Mucosa of descending colon (tissue), 3 donors: ENCODE measurements around the gene VNN1. TPM values are rescaled to one million over a fixed set of nuclear protein-coding genes. Genes with fewer than 3 reads are reported as not detected.

Experiments used
- ATAC-seq: fragments of 200-7000 bp; cut with Tn5 transposase; one replicate; pipeline ENCODE4 v1.9.1; 2020; ENCODE audit warnings: mild to moderate bottlenecking, moderate library complexity
- DNase-seq, 3 donors: peaks; one replicate each; pipeline ENCODE4 v3.0.0-alpha.2; 2020
- H3K36me3 ChIP-seq: fragments of 200-600 bp; one replicate; pipeline ENCODE4 v1.8.0; 2021; ENCODE audit warnings: low read depth, mild to moderate bottlenecking
- H3K4me1 ChIP-seq: fragments of 200-600 bp; one replicate; pipeline ENCODE4 v1.8.0; 2021; ENCODE audit warnings: low read depth, mild to moderate bottlenecking
- H3K4me3 ChIP-seq: fragments of 200-600 bp; one replicate; pipeline ENCODE4 v1.8.0; 2021; ENCODE audit warnings: mild to moderate bottlenecking
- H3K9me3 ChIP-seq: fragments of 200-600 bp; one replicate; pipeline ENCODE4 v1.8.0; 2021; ENCODE audit warnings: mild to moderate bottlenecking
- CTCF ChIP-seq: fragments of 200-600 bp; IDR thresholded peaks from one replicate; pipeline ENCODE4 v1.8.0; 2022; ENCODE audit warnings: antibody characterized with exemption, mild to moderate bottlenecking
- intact Hi-C, 2 donors: fragments of 100-400 bp; cut with DNase I in 1 of 2; cut with micrococcal nuclease in 1 of 2; formaldehyde crosslinking; loops; one replicate each; pipeline versions ENCODE4 v1.11.0 to v1.11.1; 2022; cut with DNase I, micrococcal nuclease
- long read RNA-seq, 2 donors: library from polyadenylated mRNA; unstranded; transcript quantifications; one replicate each; pipeline ENCODE4 v2.0.0, GENCODE V29; 2019 to 2021
- total RNA-seq, 3 donors: library from RNA; stranded (reverse); fragmentation: NEBNext Ultra II Directional in 2 of 3; extraction: Animal tissue kit (Norgen Biotek cat#: 25700) in 2 of 3; gene quantifications; one replicate each; pipeline versions ENCODE4 v1.2.1 to v1.2.4, GENCODE V29; 2021 to 2023
- donor health status: DM: no; HTN: no; CAD: no; lungs with moderate emphysema.
- donor health status: DM: no; HTN: no; CAD: no.
- donor health status: DM: no; HTN: yes; CAD: no.

VNN1 gene, protein sequence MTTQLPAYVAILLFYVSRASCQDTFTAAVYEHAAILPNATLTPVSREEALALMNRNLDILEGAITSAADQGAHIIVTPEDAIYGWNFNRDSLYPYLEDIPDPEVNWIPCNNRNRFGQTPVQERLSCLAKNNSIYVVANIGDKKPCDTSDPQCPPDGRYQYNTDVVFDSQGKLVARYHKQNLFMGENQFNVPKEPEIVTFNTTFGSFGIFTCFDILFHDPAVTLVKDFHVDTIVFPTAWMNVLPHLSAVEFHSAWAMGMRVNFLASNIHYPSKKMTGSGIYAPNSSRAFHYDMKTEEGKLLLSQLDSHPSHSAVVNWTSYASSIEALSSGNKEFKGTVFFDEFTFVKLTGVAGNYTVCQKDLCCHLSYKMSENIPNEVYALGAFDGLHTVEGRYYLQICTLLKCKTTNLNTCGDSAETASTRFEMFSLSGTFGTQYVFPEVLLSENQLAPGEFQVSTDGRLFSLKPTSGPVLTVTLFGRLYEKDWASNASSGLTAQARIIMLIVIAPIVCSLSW
- 1 to 10 TPM in 1 of 3 donors, under 1 TPM in 2; 0.55 to 2.3 (median 0.82) TPM for total RNA-seq
- long read RNA-seq, donor 1, partial matches to known transcripts = 0 of 2 reads
- long read RNA-seq, donor 1, other reads (novel, unspliced or antisense) = 1 of 2 reads
- long read RNA-seq, donor 2 = 0 reads

- Histone ChIP-seq H3K36me3 (no peaks in the 10 kb centered on the region), H3K9me3 (no peaks in the 10 kb centered on the region), H3K4me3 (no peak within 1 kb of the TSS), H3K4me1 (peaks cover 4% of the 10 kb centered on the region)
- TF ChIP-seq CTCF = no peak
- intact Hi-C loops = no loop called here
- DNase-seq (peak in 1 of 3 donors; percentile 10), ATAC-seq (peak; percentile 75)
Observed at GRCh38 chr6:132713352-132714134, at the start of gene VNN1. TSS of gene VNN1 (minus strand) at chr6:132714055. CDS start at chr6:132714035, 20 bp downstream.

DNA sequence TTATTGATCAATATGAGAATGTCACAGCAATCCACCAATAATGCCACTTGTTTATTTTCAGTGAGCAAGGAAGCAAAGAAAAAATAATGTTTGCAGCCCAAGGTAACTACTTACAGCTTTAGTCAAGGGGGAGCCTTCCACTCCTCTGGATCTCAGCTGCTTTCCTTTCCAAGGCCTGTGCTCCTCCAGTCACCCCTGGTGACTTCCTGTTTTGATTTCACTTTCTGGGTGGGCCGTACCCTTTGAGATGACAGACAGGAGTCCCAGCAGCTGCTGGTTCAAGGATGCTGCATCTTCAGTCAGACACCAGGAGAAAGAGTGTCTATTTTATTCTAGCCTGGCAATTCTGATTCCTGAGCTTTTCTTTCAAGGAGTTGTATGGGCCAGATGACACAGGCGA lies 49.4 kb upstream of the VNN1 start:
- ATAC-seq = peak; percentile 81
- intact Hi-C loops = no loop called here
- peak in 2 of 3 donors; percentile 27 to 37 for DNase-seq
- Histone ChIP-seq H3K4me3 (no peak overlapping the region), H3K9me3 (no peaks in the 10 kb centered on the region), H3K4me1 (peaks cover 5% of the 10 kb centered on the region), H3K36me3 (no peaks in the 10 kb centered on the region)
- no peak for TF ChIP-seq CTCF

DNA sequence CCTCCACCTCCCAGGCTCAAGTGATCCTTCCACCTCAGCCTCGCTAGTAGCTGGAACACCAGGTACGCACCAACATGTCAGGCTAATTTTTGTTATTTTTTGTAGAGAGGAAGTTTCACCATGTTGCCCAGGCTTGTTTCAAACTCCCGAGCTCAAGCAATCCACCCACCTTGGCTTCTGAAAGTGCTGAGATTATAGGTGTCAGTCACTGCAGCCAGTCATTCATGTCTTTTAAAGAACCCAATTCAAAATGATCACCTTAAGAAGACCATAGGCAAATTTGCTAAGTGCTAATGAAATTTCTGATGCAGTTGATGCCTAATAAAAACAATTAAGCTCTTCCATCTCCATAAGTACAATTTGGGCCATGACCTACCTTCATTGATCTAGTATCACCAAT lies 46.4 kb upstream of the VNN1 start:
- Histone ChIP-seq H3K36me3 (no peaks in the 10 kb centered on the region), H3K4me1 (peaks cover 5% of the 10 kb centered on the region), H3K4me3 (no peak overlapping the region), H3K9me3 (no peaks in the 10 kb centered on the region)
- no peak for ATAC-seq
- DNase-seq = no peak
- no peak for TF ChIP-seq CTCF
- intact Hi-C loops = no loop called here

DNA sequence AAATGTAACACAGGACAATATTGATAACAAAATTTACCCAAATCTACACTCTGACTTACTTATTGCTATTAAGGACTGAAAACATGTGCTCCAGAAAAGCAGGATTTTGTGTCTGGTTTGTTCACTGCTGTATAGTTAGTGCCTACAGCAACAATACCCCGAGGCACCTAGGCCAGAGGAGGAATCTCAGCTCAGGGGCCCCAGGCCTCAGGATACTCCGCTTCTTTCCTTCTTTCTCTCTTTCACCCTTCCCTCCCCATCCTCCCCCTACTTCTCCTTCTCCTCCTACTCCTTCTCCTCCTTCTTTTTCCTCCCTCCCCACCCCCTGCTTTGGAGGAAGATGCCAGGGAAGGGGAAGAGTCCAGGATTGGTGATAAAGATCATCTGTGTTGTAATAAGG lies 44.8 kb upstream of the VNN1 start:
- H3K36me3 ChIP-seq = no peaks in the 10 kb centered on the region
- H3K4me3 ChIP-seq = no peak overlapping the region
- DNase-seq (no peak), ATAC-seq (no peak)
- H3K4me1 ChIP-seq = peaks cover 5% of the 10 kb centered on the region
- intact Hi-C loops = no loop called here
- no peak for TF ChIP-seq CTCF
- H3K9me3 ChIP-seq = no peaks in the 10 kb centered on the region

DNA sequence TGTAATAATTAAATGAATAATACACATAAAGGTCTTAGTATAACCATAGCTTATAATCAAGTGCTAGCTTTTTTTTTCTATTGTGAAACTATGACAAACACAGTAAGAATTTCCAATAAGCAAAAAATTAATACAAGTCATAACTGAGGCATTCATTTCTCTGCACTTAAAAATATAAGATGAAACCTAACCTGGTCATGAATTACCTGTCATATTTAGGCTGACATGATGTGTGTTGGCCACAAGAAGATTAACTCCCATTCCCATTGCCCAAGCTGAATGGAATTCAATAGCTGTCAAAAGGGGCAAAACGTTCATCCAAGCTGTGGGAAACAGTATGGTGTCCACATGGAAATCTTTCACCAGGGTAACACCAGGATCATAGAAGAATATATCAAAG lies 38.4 kb upstream of the VNN1 start:
- no peak for TF ChIP-seq CTCF
- ATAC-seq = no peak
- Histone ChIP-seq H3K4me3 (no peak overlapping the region), H3K4me1 (no peaks in the 10 kb centered on the region), H3K9me3 (no peaks in the 10 kb centered on the region), H3K36me3 (no peaks in the 10 kb centered on the region)
- intact Hi-C loops = no loop called here
- no peak for DNase-seq
